GM12872 (cell line): ENCODE results near the gene TNFRSF21.

ENCODE experiments used
- CTCF ChIP-seq: IDR thresholded peaks from 3 replicates; pipeline ENCODE4 v1.5.1; 2011; ENCODE audit warnings: low read depth, mild to moderate bottlenecking, low read length, moderate library complexity; ENCODE audit not compliant: insufficient read depth

The TNFRSF21 gene

GRCh38 chr6:47247227-47247797, 62.4 kb downstream of the TNFRSF21 start:
- no peak for TF ChIP-seq CTCF

- TF ChIP-seq CTCF, result no peak
Observed at GRCh38 chr6:47246551-47246950, 63.2 kb downstream of the TNFRSF21 start.

GRCh38 chr6:47245745-47246371, 63.8 kb downstream of the TNFRSF21 start:
- TF ChIP-seq CTCF, result no peak

GRCh38 chr6:47242483-47243386, 67.0 kb downstream of the TNFRSF21 start:
- TF ChIP-seq CTCF, result no peak

- TF ChIP-seq CTCF, result no peak
Observed at GRCh38 chr6:47241742-47242482, 67.8 kb downstream of the TNFRSF21 start.

- no peak for TF ChIP-seq CTCF
Observed at GRCh38 chr6:47240277-47240890, 69.3 kb downstream of the TNFRSF21 start.
